Lung microvascular endothelial cell (primary cell): ENCODE data around the gene MSL2. TPM values are rescaled to one million over a fixed set of nuclear protein-coding genes. Genes with fewer than 3 reads are reported as not detected.
"Not testable (repeated sequence)": the region's sequence is repeated elsewhere in the genome, so short reads cannot be mapped to it uniquely, and the experiment has no call there.

ENCODE experiments used
- DNase-seq, 2 donors: peaks; one replicate each; pipeline versions ENCODE4 v3.0.0 to v3.0.0-alpha.2; 2010; ENCODE audit warnings: low read depth in 2 of 2
- total RNA-seq: library from RNA; depleted of rRNA; stranded (reverse); fragments of >200 nt; gene quantifications from 2 replicates; pipeline ENCODE4 v1.2.1, GENCODE V29; 2014

The MSL2 gene
- total RNA-seq, 1 donor from 2014 or later = 8.9 TPM

DNA sequence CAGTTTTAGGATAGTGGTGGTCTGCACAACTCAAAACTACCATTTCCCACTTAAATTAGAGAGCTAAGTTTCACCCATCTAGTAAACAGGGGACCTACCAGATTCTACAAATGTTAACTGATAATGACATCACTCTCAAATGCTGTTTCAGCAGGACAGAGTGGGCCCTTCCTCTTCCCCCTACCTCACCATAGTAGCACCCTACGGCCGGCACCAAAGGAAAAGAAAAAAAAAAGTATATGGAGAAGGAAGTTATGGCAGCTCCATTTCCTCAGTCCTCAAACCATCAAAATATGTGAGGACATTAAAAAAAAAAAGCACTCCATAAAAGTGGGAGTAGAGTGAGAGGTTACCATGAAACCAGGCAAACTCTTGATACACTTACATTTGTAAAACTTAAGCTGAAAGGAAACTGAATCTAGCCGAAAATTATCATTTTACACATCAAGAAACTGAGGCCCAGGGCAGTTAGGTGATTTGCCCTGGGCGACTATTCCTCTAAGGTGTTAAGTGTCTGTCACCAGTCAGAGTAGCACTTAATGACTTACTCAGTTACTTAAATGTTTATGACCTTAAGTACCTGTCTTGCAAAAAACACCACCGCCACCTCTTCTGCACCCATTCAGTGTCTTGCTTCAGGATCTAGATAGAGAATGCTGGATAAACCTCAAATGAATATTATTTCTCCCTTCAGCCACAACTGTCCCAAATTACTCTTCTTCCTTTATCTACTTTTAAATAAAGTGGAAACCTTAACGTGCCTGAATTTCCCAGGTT is 2.7 kb downstream of the MSL2 start:
- peak in 1 of 2 donors; percentile 28 for DNase-seq

GRCh38 chr3:136192831-136193230 is 3.3 kb downstream of the MSL2 start:
- DNase-seq = no peak

- DNase-seq = not testable (repeated sequence)
Observed at GRCh38 chr3:136192195-136192594, 3.9 kb downstream of the MSL2 start.

GRCh38 chr3:136189859-136190617 is 6.1 kb downstream of the MSL2 start:
- no peak for DNase-seq

DNA sequence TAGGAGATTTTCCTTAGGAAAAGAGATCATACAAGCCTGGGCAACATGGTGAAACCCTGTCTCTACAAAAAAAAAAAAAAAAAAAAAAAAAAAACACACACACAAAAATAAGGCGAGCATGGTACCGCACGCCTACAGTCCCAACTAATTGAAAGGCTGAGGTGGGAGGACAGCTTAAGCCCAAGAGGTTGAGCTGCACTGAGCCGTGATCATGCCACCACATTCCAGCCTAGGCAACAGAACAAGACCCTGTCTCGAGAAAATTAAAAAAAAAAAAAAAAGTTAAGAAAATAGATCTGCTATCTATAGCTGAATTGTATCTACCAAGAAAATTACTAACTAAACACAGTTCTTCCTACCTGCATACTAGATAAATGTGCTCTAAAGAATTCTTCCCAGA is 7.1 kb downstream of the MSL2 start:
- DNase-seq = no peak

GRCh38 chr3:136187868-136188267 is 8.3 kb downstream of the MSL2 start:
- no peak for DNase-seq

DNA sequence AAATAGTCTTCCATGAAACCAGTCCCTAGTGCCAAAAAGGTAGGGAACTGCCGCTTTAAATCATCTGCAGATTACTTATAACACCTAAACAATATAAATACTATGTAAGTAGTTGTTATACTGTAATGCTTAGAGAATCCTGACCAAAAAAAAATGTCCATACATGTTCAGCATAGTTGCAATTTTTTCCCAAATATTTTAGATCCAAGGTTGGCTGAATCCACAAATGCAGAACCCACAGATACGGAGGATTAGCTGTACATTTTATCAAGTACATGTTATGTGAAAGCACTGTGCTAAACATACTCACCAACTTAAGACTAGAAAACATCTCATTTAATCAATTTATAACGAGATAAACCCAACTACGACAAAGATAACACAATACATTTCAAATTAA is 9.3 kb downstream of the MSL2 start:
- no peak for DNase-seq

GRCh38 chr3:136186344-136186743 is 9.8 kb downstream of the MSL2 start:
- DNase-seq = peak; percentile 19 to 20

- DNase-seq = no peak
Observed at GRCh38 chr3:136184703-136185102, 11.4 kb downstream of the MSL2 start.

DNA sequence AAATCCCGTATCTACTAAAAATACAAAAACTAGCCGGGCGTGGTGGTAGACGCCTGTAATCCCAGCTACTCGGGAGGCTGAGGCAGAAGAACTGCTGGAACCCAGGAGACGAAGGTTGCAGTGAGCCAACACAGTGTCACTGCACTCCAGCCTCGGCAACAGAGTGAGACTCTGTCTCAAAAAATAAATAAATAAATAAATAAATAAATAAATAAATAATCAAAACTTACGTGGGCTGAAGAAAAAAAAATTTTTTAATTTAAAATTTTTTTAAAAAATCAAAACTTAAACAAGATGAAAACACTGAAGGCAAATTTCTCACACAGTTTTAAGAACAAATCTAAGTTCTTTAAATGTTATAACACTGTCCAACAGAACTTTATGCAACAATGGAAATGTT is 14.4 kb downstream of the MSL2 start:
- DNase-seq = no peak

- no peak for DNase-seq
Observed at GRCh38 chr3:136177876-136178275, 18.3 kb downstream of the MSL2 start.

DNA sequence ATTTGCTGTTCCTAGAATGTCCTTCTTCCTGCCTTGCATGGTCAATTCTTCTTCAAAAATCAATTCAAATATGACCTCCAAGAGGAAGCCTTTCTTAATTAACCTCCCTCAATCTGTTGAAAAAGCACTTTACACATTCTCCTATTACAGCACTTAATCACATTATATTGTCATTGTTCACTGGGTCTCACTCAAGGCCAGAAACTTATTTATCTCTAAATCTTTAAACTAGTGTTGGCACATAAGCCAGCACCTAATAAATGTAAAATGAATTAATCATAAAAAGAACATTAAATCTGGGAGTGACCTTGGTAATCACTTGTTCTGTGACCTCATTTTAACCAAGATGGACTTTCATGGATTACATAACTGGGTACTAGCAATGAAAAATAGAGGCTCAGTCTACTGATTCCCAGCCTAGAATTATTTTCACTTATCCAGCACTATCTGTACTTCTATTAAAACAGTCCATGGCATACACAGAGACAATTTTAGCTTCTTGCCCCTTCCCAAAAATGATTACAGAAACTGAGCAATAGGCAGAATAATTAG is 22.1 kb downstream of the MSL2 start:
- no peak for DNase-seq

DNA sequence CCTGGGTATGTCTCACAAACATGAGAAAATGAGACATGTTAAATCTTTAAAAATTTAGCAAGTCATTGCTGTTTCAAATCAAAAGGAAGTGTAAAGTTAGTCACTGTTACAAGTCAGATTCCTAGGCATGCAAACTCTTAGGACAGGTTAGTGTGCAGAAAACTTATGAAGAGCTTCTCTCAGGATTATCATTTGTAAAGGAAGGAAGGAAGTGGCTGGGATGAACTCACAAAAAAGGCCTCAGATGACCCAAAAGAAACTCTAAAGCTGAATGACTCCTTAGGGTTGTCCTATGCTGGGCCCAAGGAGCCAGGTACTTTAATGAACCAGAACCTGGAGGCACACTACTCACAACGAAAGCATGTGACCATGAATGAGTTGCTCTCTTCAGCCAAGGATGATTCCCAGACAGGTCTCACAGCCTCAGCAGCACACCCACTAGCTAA is 25.0 kb downstream of the MSL2 start:
- peak in 1 of 2 donors; percentile 57 for DNase-seq

DNA sequence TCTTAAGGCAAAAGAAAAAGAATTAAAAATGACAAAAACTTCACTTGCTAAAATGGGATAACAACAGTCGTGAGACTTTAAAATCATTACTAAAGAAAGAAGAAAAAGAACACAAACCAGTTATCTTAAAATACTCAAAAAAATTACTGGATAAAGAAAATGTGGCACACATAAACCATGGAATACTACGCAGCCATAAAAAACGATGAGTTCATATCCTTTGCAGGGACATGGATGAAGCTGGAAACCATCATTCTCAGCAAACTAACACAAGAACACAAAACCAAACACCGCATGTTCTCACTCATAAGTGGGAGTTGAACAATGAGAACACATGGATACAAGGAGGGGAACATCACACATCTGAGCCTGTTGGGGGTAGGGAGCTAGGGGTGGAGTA is 27.9 kb downstream of the MSL2 start:
- not testable (repeated sequence) for DNase-seq

GRCh38 chr3:136166507-136166906 is 29.6 kb downstream of the MSL2 start:
- no peak for DNase-seq

DNA sequence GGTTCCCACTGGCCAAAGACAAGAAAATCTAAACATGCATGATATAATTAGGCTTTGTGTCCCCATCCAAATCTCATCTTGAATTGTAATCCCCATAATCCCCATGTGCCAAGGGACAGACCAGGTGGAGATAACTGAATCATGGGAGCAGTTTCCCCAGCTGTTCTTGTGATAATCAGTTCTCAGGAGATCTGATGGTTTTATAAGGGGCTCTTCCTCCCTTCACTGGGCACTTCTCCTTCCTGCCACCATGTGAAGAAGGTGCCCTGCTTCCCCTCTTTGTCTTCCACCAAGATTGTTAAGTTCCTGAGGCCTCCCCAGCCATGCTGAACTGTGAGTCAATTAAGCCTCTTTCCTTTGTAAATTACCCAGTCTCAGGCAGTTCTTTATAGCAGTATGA is 32.5 kb downstream of the MSL2 start:
- peak in 1 of 2 donors; percentile 37 for DNase-seq

GRCh38 chr3:136162322-136162721 is 33.8 kb downstream of the MSL2 start:
- no peak for DNase-seq

- DNase-seq = no peak
Observed at GRCh38 chr3:136161516-136161915, 34.6 kb downstream of the MSL2 start.

DNA sequence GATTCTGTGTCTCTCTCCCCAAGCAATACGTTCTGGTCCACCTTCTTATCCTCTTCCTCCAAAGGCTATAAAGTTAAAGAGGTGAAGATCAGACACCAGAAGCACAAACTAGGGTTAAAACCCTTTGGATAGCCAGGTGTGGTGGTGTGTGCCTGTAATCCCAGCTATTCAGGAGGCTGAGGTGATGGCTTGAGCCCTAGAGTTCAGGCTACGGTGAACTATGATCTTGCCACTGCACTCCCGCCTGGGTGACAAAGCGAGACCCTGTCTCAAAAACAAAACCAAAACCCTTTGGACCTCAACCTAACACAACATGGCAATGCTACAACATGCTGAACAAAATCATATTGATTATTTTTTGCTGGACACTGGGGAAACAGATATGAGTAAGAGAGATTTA is 43.2 kb downstream of the MSL2 start:
- no peak for DNase-seq

DNA sequence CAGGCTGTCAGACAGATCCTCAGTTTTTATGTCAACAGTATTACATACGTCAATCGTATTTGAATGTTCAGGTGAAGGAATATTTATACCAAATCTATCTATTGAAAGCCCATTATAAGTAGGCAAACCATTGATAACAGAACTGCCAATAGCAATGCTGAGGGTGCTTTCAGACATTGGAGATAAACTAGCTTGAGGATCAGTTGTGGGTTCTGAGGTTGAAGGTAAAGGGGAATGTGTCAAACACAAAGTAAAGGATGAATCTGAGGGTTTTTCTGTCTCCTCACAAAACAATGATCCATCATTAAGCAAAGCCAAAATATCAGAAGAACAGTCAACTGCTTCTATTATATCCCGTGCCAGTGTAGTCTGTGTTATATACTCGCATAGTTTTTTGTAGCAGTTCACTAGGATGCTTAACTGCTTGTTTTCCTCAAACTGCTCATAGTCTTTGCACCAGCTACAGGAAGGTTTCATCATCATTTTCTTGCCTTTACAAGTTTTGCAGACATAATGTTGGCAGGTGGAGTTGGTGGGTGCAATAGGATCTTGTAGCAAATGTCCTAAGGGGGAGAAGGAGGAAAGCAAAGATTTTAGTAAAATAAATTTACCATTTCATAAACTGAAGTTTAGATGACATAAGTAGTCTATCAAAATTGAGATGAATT is 43.8 kb downstream of the MSL2 start:
- no peak for DNase-seq

GRCh38 chr3:136151219-136151618 is 44.9 kb downstream of the MSL2 start:
- DNase-seq = no peak

- DNase-seq = peak in 1 of 2 donors; percentile 36
Observed at GRCh38 chr3:136149667-136150066, 46.5 kb downstream of the MSL2 start.
